Measurements from ENCODE around the gene INPP5A. TPM values are rescaled to one million over a fixed set of nuclear protein-coding genes. Genes with fewer than 3 reads are reported as not detected.

The INPP5A gene
- total RNA-seq, 1 donor from 2014 or later, result 36.3 TPM

DNA sequence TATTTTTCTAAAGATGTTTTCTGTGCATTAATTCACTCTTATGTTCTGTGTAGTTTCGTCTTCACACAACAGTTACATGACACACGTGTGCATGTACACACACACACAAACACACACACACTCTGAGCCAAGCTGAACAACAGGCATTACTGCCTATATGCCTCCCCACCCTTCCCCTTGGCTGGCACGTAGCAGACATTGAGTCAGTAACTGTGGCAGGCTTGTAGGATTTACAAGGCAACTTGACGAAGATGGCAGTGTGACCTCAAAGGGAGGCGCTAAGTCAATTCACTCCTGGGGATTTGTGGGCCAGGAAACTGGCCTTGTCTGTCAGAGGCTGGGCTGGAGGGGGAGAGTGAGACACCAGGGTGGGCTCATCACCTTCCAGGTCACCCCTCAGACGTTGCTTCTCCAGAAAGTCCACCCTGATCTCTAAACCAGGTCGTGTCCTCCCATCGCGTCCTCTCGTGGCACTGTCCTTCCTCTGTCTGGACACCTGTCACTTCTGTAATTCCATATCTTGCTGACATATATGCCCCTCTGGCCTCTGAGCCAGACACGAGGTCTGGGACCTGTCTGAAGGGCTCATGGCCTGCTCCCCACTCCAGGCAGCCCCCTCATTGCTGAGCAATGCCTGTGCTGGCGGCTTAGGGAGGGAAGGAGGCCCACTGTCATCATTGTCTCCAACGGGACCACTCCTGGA, 41.1 kb upstream of the INPP5A start:
- H3K27ac Mint-ChIP-seq (ENCODE audit: unreplicated experiment), result no peak overlapping the region
- H3K36me3 Mint-ChIP-seq (ENCODE audit: unreplicated experiment), result no peaks in the 10 kb centered on the region
- peaks cover 11% of the 10 kb centered on the region for H3K4me1 Mint-ChIP-seq (ENCODE audit: low read depth, unreplicated experiment)
- H3K4me3 Mint-ChIP-seq (ENCODE audit: unreplicated experiment), result no peak overlapping the region
- H3K27me3 Mint-ChIP-seq (ENCODE audit: unreplicated experiment), result peaks cover 6% of the 10 kb centered on the region
- peaks cover 8% of the 10 kb centered on the region for H3K9me3 Mint-ChIP-seq (ENCODE audit: unreplicated experiment)
- DNase-seq, result no peak
- TF ChIP-seq, protein P1, sequence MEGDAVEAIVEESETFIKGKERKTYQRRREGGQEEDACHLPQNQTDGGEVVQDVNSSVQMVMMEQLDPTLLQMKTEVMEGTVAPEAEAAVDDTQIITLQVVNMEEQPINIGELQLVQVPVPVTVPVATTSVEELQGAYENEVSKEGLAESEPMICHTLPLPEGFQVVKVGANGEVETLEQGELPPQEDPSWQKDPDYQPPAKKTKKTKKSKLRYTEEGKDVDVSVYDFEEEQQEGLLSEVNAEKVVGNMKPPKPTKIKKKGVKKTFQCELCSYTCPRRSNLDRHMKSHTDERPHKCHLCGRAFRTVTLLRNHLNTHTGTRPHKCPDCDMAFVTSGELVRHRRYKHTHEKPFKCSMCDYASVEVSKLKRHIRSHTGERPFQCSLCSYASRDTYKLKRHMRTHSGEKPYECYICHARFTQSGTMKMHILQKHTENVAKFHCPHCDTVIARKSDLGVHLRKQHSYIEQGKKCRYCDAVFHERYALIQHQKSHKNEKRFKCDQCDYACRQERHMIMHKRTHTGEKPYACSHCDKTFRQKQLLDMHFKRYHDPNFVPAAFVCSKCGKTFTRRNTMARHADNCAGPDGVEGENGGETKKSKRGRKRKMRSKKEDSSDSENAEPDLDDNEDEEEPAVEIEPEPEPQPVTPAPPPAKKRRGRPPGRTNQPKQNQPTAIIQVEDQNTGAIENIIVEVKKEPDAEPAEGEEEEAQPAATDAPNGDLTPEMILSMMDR (IDR thresholded peaks at IDR 0.05; ENCODE audit: partially characterized antibody, unreplicated experiment), result no peak

DNA sequence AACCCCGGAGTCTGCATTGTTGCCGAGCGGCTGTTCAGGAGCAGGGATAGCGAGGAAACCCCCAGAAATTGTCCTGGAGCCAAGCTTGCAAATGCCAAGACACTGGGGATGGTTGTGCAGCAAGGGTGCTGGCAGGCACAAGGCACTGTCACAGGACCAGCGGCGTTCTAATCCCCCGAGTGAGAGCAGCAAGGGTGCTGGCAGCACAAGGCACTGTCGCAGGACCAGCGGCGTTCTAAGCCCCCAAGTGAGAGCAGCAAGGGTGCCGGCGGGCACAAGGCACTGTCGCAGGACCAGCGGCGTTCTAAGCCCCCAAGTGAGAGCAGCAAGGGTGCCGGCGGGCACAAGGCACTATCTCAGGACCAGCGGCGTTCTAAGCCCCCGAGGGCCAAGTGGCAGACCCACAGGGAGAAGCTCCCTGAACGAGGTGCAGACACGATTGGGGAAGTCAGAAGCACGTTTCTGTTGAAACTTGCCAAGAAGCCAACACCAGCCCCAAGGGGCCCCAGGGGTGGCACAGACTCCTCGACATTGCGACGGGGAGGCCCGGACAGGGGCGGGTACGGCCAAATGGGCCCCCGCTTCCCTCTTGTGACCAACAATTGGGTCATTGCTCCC, 40.4 kb upstream of the INPP5A start:
- peaks cover 8% of the 10 kb centered on the region for H3K9me3 Mint-ChIP-seq (ENCODE audit: unreplicated experiment)
- DNase-seq, result no peak
- peaks cover 6% of the 10 kb centered on the region for H3K27me3 Mint-ChIP-seq (ENCODE audit: unreplicated experiment)
- H3K36me3 Mint-ChIP-seq (ENCODE audit: unreplicated experiment), result no peaks in the 10 kb centered on the region
- peaks cover 11% of the 10 kb centered on the region for H3K4me1 Mint-ChIP-seq (ENCODE audit: low read depth, unreplicated experiment)
- no peak overlapping the region for H3K27ac Mint-ChIP-seq (ENCODE audit: unreplicated experiment)
- TF ChIP-seq, protein P1 (IDR thresholded peaks at IDR 0.05; ENCODE audit: partially characterized antibody, unreplicated experiment), result no peak
- no peak overlapping the region for H3K4me3 Mint-ChIP-seq (ENCODE audit: unreplicated experiment)

GRCh38 chr10:132497861-132498561, 39.6 kb upstream of the INPP5A start:
- TF ChIP-seq, protein P1 (IDR thresholded peaks at IDR 0.05; ENCODE audit: partially characterized antibody, unreplicated experiment), result no peak
- Mint-ChIP-seq H3K4me3 (ENCODE audit: unreplicated experiment) (no peak overlapping the region), H3K27me3 (ENCODE audit: unreplicated experiment) (peaks cover 6% of the 10 kb centered on the region), H3K36me3 (ENCODE audit: unreplicated experiment) (no peaks in the 10 kb centered on the region), H3K4me1 (ENCODE audit: low read depth, unreplicated experiment) (peaks cover 7% of the 10 kb centered on the region), H3K9me3 (ENCODE audit: unreplicated experiment) (peaks cover 8% of the 10 kb centered on the region), H3K27ac (ENCODE audit: unreplicated experiment) (no peak overlapping the region)
- DNase-seq, result no peak

GRCh38 chr10:132498562-132499366, 38.8 kb upstream of the INPP5A start:
- Mint-ChIP-seq H3K9me3 (ENCODE audit: unreplicated experiment) (peaks cover 8% of the 10 kb centered on the region), H3K27ac (ENCODE audit: unreplicated experiment) (no peak overlapping the region), H3K27me3 (ENCODE audit: unreplicated experiment) (peaks cover 8% of the 10 kb centered on the region), H3K4me1 (ENCODE audit: low read depth, unreplicated experiment) (peaks cover 6% of the 10 kb centered on the region), H3K4me3 (ENCODE audit: unreplicated experiment) (no peak overlapping the region), H3K36me3 (ENCODE audit: unreplicated experiment) (no peaks in the 10 kb centered on the region)
- TF ChIP-seq, protein P1 (IDR thresholded peaks at IDR 0.05; ENCODE audit: partially characterized antibody, unreplicated experiment), result no peak
- no peak for DNase-seq
